GM12873 (cell line): ENCODE data around the gene TAOK3.

Source experiments
- CTCF ChIP-seq: IDR thresholded peaks from 2 replicates; pipeline ENCODE4 v1.5.1; 2012; ENCODE audit warnings: low read depth, mild to moderate bottlenecking, moderate library complexity, low read length, control low read depth; ENCODE audit not compliant: insufficient read depth; ENCODE audit errors: missing control alignments

The TAOK3 gene

GRCh38 chr12:118126119-118126757, 246.5 kb downstream of the TAOK3 start:
- TF ChIP-seq CTCF, result no peak

GRCh38 chr12:118125743-118126118, 247.0 kb downstream of the TAOK3 start:
- TF ChIP-seq CTCF, result no peak

GRCh38 chr12:118124333-118124874, 248.3 kb downstream of the TAOK3 start:
- no peak for TF ChIP-seq CTCF

GRCh38 chr12:118122264-118122663, 250.4 kb downstream of the TAOK3 start:
- no peak for TF ChIP-seq CTCF

GRCh38 chr12:118120579-118121363, 251.9 kb downstream of the TAOK3 start:
- TF ChIP-seq CTCF, result peak; percentile 69

GRCh38 chr12:118119449-118119879, 253.2 kb downstream of the TAOK3 start:
- TF ChIP-seq CTCF, result no peak

- TF ChIP-seq CTCF, result no peak
Measured at GRCh38 chr12:118109088-118109487, 263.6 kb downstream of the TAOK3 start.
